SH-SY5Y (cell line): ENCODE data around the gene SREBF2.

Experiments
- GATA2 ChIP-seq: IDR thresholded peaks from 2 replicates; pipeline ENCODE4 v1.6.1; 2011; ENCODE audit warnings: mild to moderate bottlenecking, low read depth, low read length
- GATA3 ChIP-seq: IDR thresholded peaks from 2 replicates; pipeline ENCODE4 v1.6.1; 2011; ENCODE audit warnings: low read depth, mild to moderate bottlenecking, low read length, moderate library complexity

DNA sequence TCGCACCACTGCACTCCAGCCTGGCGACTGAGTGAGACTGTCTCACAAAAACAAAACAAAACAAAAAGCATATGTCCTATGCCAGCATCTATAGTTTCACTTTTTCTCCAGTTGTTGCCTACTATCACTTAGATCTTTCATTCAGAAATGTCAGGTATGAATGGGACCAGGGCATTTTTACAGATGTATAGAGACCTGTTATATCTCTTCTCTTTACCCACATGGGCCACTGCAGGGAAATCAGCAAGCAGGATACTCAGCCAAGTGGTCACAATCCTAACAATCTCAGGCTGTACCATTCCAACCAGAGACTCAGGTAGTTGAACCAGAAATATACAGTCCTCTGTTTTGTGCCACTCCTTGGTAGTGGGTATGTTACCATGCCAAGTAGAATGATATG is 16.0 kb upstream of the SREBF2 start:
- TF ChIP-seq GATA2 = no peak
- no peak for TF ChIP-seq GATA3
